OCI-LY3 (cell line): ENCODE results near the gene DNAJC7.

Experiments used
- CTCF ChIP-seq: fragments of 200-600, 300-600 bp; sonication (generic); IDR thresholded peaks from 2 replicates; pipeline ENCODE4 v1.5.1; 2014; ENCODE audit warnings: antibody characterized with exemption, low read length, low read depth
- EZH2phosphoT487 ChIP-seq: fragments of 200-600 bp; shearing (Covaris generic); IDR thresholded peaks from 2 replicates; pipeline ENCODE4 v1.6.1; 2018; ENCODE audit warnings: antibody characterized with exemption, mixed run types, low read depth

GRCh38 chr17:42051645-42052044 is 34.4 kb upstream of the DNAJC7 start:
- TF ChIP-seq CTCF: no peak
- TF ChIP-seq EZH2phosphoT487: no peak
